ENCODE results near the gene SMAD3.

SMAD3 gene

GRCh38 chr15:67049351-67050044, 15.9 kb upstream of the SMAD3 start:
- Histone ChIP-seq H3K4me1 (ENCODE audit: insufficient read depth, low read length) (peaks cover 8% of the 10 kb centered on the region), H3K27ac (ENCODE audit: low read depth, low read length) (no peak overlapping the region)

GRCh38 chr15:67050062-67050461, 15.3 kb upstream of the SMAD3 start:
- H3K9ac ChIP-seq (ENCODE audit: low read depth, low read length) = no peak overlapping the region
- no peak overlapping the region for H3K4me3 ChIP-seq (ENCODE audit: low read length)
- H3K27ac ChIP-seq (ENCODE audit: low read depth, low read length) = no peak overlapping the region

More at GRCh38 chr15:67049351-67050044, 15.9 kb upstream of the SMAD3 start:
- no peak overlapping the region for H3K4me3 ChIP-seq (ENCODE audit: low read length)
- H3K36me3 ChIP-seq (ENCODE audit: insufficient read depth, low read length) = no peaks in the 10 kb centered on the region
- no peaks in the 10 kb centered on the region for H3K27me3 ChIP-seq (ENCODE audit: insufficient read depth, low read length)
- no peaks in the 10 kb centered on the region for H3K9me3 ChIP-seq (ENCODE audit: insufficient read depth, low read depth, low read length)
- 78% methylated on average over 6 of the region's 6 CpGs for WGBS
- no peak overlapping the region for H3K9ac ChIP-seq (ENCODE audit: low read depth, low read length)

GRCh38 chr15:67050522-67051087, 14.8 kb upstream of the SMAD3 start:
- Histone ChIP-seq H3K27me3 (ENCODE audit: insufficient read depth, low read length) (no peaks in the 10 kb centered on the region), H3K9ac (ENCODE audit: low read depth, low read length) (no peak overlapping the region), H3K4me1 (ENCODE audit: insufficient read depth, low read length) (peaks cover 8% of the 10 kb centered on the region), H3K9me3 (ENCODE audit: insufficient read depth, low read depth, low read length) (no peaks in the 10 kb centered on the region), H3K4me3 (ENCODE audit: low read length) (no peak overlapping the region), H3K36me3 (ENCODE audit: insufficient read depth, low read length) (no peaks in the 10 kb centered on the region), H3K27ac (ENCODE audit: low read depth, low read length) (no peak overlapping the region)
- 67% methylated on average over 3 of the region's 5 CpGs for WGBS

More at GRCh38 chr15:67050062-67050461, 15.3 kb upstream of the SMAD3 start:
- H3K9me3 ChIP-seq (ENCODE audit: insufficient read depth, low read depth, low read length) = no peaks in the 10 kb centered on the region
- 91% methylated on average over 3 of the region's 3 CpGs for WGBS
- H3K27me3 ChIP-seq (ENCODE audit: insufficient read depth, low read length) = no peaks in the 10 kb centered on the region
- no peaks in the 10 kb centered on the region for H3K36me3 ChIP-seq (ENCODE audit: insufficient read depth, low read length)
- peaks cover 8% of the 10 kb centered on the region for H3K4me1 ChIP-seq (ENCODE audit: insufficient read depth, low read length)

GRCh38 chr15:67051088-67052045, 14.0 kb upstream of the SMAD3 start:
- WGBS = 93% methylated on average over 6 of the region's 6 CpGs
- Histone ChIP-seq H3K9me3 (ENCODE audit: insufficient read depth, low read depth, low read length) (no peaks in the 10 kb centered on the region), H3K36me3 (ENCODE audit: insufficient read depth, low read length) (no peaks in the 10 kb centered on the region), H3K4me1 (ENCODE audit: insufficient read depth, low read length) (peaks cover 8% of the 10 kb centered on the region), H3K4me3 (ENCODE audit: low read length) (no peak overlapping the region), H3K9ac (ENCODE audit: low read depth, low read length) (no peak overlapping the region), H3K27me3 (ENCODE audit: insufficient read depth, low read length) (no peaks in the 10 kb centered on the region), H3K27ac (ENCODE audit: low read depth, low read length) (no peak overlapping the region)

GRCh38 chr15:67054676-67055075, 10.7 kb upstream of the SMAD3 start:
- Histone ChIP-seq H3K4me1 (ENCODE audit: insufficient read depth, low read length) (peaks cover 11% of the 10 kb centered on the region), H3K27me3 (ENCODE audit: insufficient read depth, low read length) (no peaks in the 10 kb centered on the region), H3K9me3 (ENCODE audit: insufficient read depth, low read depth, low read length) (no peaks in the 10 kb centered on the region), H3K36me3 (ENCODE audit: insufficient read depth, low read length) (no peaks in the 10 kb centered on the region), H3K4me3 (ENCODE audit: low read length) (no peak overlapping the region), H3K27ac (ENCODE audit: low read depth, low read length) (no peak overlapping the region), H3K9ac (ENCODE audit: low read depth, low read length) (no peak overlapping the region)
- 87% methylated on average over 5 of the region's 5 CpGs for WGBS

- Histone ChIP-seq H3K4me1 (ENCODE audit: insufficient read depth, low read length) (peaks cover 14% of the 10 kb centered on the region), H3K27me3 (ENCODE audit: insufficient read depth, low read length) (peaks cover 28% of the 10 kb centered on the region), H3K4me3 (ENCODE audit: low read length) (no peak overlapping the region), H3K36me3 (ENCODE audit: insufficient read depth, low read length) (no peaks in the 10 kb centered on the region), H3K9me3 (ENCODE audit: insufficient read depth, low read depth, low read length) (no peaks in the 10 kb centered on the region), H3K9ac (ENCODE audit: low read depth, low read length) (no peak overlapping the region), H3K27ac (ENCODE audit: low read depth, low read length) (no peak overlapping the region)
- WGBS = 85% methylated on average over 6 of the region's 6 CpGs
These were observed 6.3 kb upstream of the SMAD3 start for GRCh38 chr15:67059127-67059553.

- Histone ChIP-seq H3K9me3 (ENCODE audit: insufficient read depth, low read depth, low read length) (no peaks in the 10 kb centered on the region), H3K4me1 (ENCODE audit: insufficient read depth, low read length) (peaks cover 10% of the 10 kb centered on the region), H3K4me3 (ENCODE audit: low read length) (no peak overlapping the region), H3K27me3 (ENCODE audit: insufficient read depth, low read length) (peaks cover 29% of the 10 kb centered on the region), H3K36me3 (ENCODE audit: insufficient read depth, low read length) (no peaks in the 10 kb centered on the region), H3K9ac (ENCODE audit: low read depth, low read length) (no peak overlapping the region), H3K27ac (ENCODE audit: low read depth, low read length) (no peak overlapping the region)
- WGBS = 69% methylated on average over 3 of the region's 3 CpGs
These were observed 3.5 kb upstream of the SMAD3 start for GRCh38 chr15:67061811-67062368.

- Histone ChIP-seq H3K4me1 (ENCODE audit: insufficient read depth, low read length) (peaks cover 14% of the 10 kb centered on the region), H3K27ac (ENCODE audit: low read depth, low read length) (no peak overlapping the region), H3K9ac (ENCODE audit: low read depth, low read length) (no peak overlapping the region), H3K36me3 (ENCODE audit: insufficient read depth, low read length) (no peaks in the 10 kb centered on the region), H3K4me3 (ENCODE audit: low read length) (no peak overlapping the region), H3K9me3 (ENCODE audit: insufficient read depth, low read depth, low read length) (no peaks in the 10 kb centered on the region), H3K27me3 (ENCODE audit: insufficient read depth, low read length) (peaks cover 35% of the 10 kb centered on the region)
- WGBS = 84% methylated on average over 3 of the region's 3 CpGs
These were observed 2.9 kb upstream of the SMAD3 start for GRCh38 chr15:67062369-67062985.

- Histone ChIP-seq H3K36me3 (ENCODE audit: insufficient read depth, low read length) (no peaks in the 10 kb centered on the region), H3K9me3 (ENCODE audit: insufficient read depth, low read depth, low read length) (no peaks in the 10 kb centered on the region), H3K4me1 (ENCODE audit: insufficient read depth, low read length) (peaks cover 26% of the 10 kb centered on the region), H3K27me3 (ENCODE audit: insufficient read depth, low read length) (peaks cover 40% of the 10 kb centered on the region), H3K4me3 (ENCODE audit: low read length) (peak overlapping the region; percentile 81), H3K9ac (ENCODE audit: low read depth, low read length) (peak overlapping the region; percentile 81), H3K27ac (ENCODE audit: low read depth, low read length) (peak overlapping the region; percentile 85)
- 3% methylated on average over 33 of the region's 33 CpGs for WGBS
These were observed 1.5 kb upstream of the SMAD3 start for GRCh38 chr15:67063689-67064606.

Data from HUES64 (cell line).